ENCODE measurements around the gene ARL8B. TPM values are rescaled to one million over a fixed set of nuclear protein-coding genes. Genes with fewer than 3 reads are reported as not detected.

ARL8B gene
- total RNA-seq, 1 experiment from 2014 or later: 54.0 TPM

DNA sequence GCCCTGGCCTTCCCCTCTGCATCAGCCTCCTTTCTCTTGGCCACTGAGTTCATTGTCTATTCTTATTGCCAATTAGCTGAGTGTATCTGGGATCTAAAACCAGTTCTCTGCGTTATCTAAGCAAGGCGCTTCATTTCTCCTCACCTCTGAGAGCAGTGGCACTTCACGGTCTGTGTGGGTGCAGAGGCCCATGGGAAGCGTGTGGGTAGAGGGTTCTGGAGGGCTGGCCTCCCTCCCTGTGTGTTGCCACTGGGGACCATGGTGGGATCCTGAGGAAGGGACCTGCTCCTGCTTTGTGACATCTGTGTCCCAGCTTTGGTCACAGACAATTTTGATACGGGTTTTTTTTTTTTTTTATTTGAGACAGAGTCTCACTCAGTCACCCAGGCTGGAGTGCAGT is 98.1 kb downstream of the ARL8B start:
- Histone ChIP-seq H3K9me3 (ENCODE audit: low read depth, low read length, poor library complexity, severe bottlenecking) (no peaks in the 10 kb centered on the region), H3K4me3 (ENCODE audit: low read depth, low read length, poor library complexity, severe bottlenecking) (no peak overlapping the region), H3K27me3 (replicated peaks; ENCODE audit: insufficient read depth, low read depth, low read length, poor library complexity) (no peaks in the 10 kb centered on the region), H3K27ac (ENCODE audit: low read depth, low read length, poor library complexity, severe bottlenecking) (no peak overlapping the region), H3K36me3 (ENCODE audit: insufficient read depth, low read length, poor library complexity, severe bottlenecking) (peaks cover 27% of the 10 kb centered on the region), H3K4me1 (ENCODE audit: insufficient read depth, low read length, poor library complexity, severe bottlenecking) (no peaks in the 10 kb centered on the region)
- intact Hi-C loops (cut with micrococcal nuclease; ENCODE audit: unreplicated experiment): no loop called here
- no TSS peak for BruUV-seq (replicated peaks)
- TF ChIP-seq EZH2 (IDR thresholded peaks at IDR 0.05; ENCODE audit: borderline replicate concordance, low read depth, low read length, poor library complexity, severe bottlenecking): no peak
- TF ChIP-seq CTCF (conservative IDR thresholded peaks at IDR 0.05; ENCODE audit: low read depth, low read length): no peak
- POLR2A ChIA-PET (ENCODE audit: low non-redundant PET): no interaction called here
- CTCF ChIA-PET: no interaction called here
- no peak for DNase-seq (ENCODE audit: low spot score)

DNA sequence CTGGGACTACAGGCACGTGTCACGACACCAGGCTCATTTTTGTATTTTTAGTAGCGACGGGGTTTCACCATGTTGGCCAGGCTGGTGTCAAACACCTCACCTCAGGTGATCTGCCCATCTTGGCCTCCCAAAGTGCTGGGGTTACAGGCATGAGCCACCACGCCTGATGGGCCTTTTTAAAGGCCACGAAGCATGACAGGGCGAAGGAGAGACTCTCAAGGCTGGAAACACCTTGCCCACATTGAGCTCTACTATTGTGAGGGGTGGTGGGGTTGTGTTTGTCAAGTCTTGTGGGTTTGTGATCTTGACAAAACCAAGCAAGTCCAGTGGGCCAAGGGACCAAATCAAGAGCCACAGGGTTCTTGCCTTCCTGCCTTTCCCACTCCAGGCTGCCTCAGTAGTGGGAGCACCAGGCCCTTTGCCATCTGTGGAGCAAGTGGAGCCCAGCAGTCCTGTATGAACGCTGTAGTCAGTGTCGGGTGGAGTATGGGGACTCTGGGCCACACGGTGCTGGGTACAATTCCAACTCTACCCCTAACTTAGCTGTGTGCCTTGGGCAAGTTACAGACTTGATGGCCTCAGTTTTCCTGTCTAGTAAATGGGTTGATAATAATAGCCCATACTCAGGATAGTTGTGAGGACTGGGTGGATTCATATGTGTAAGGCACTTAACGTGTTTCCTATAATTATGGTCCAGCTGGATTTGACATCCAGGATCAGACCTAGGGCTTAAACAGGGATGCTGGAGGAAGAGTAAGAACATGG is 98.8 kb downstream of the ARL8B start:
- DNase-seq (ENCODE audit: low spot score): no peak
- intact Hi-C loops (cut with micrococcal nuclease; ENCODE audit: unreplicated experiment): no loop called here
- CTCF ChIA-PET: no interaction called here

DNA sequence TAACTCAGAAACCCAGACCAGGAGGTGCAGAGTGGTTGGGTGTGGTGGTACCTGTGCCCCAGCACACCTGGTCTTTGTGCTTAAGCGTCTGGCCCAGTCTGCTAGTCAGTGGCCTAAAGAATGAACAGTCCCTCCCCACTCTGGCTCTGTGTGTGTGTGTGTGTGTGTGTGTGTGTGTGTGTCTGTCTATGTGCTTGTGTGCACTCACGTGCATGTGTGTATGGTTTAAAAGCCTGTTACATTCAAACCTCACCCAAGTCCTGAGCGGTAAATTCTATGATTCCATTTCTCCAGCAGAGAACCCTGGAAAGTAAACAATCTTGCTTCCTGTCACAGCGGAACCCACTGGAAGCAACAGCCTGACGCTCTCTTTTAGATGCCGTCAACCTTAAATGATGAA is 99.6 kb downstream of the ARL8B start:
- TF ChIP-seq EZH2 (IDR thresholded peaks at IDR 0.05; ENCODE audit: borderline replicate concordance, low read depth, low read length, poor library complexity, severe bottlenecking) (no peak), CTCF (conservative IDR thresholded peaks at IDR 0.05; ENCODE audit: low read depth, low read length) (no peak)
- H3K4me3 ChIP-seq (ENCODE audit: low read depth, low read length, poor library complexity, severe bottlenecking): no peak overlapping the region
- no TSS peak for BruUV-seq (replicated peaks)
- H3K9me3 ChIP-seq (ENCODE audit: low read depth, low read length, poor library complexity, severe bottlenecking): no peaks in the 10 kb centered on the region
- no peak for DNase-seq (ENCODE audit: low spot score)
- no peak overlapping the region for H3K27ac ChIP-seq (ENCODE audit: low read depth, low read length, poor library complexity, severe bottlenecking)
- CTCF ChIA-PET: no interaction called here
- peaks cover 13% of the 10 kb centered on the region for H3K36me3 ChIP-seq (ENCODE audit: insufficient read depth, low read length, poor library complexity, severe bottlenecking)
- no peaks in the 10 kb centered on the region for H3K27me3 ChIP-seq (replicated peaks; ENCODE audit: insufficient read depth, low read depth, low read length, poor library complexity)
- intact Hi-C loops (cut with micrococcal nuclease; ENCODE audit: unreplicated experiment): no loop called here
- POLR2A ChIA-PET (ENCODE audit: low non-redundant PET): no interaction called here
- H3K4me1 ChIP-seq (ENCODE audit: insufficient read depth, low read length, poor library complexity, severe bottlenecking): no peaks in the 10 kb centered on the region

More for the DNA sequence above, 98.8 kb downstream of the ARL8B start:
- H3K27me3 ChIP-seq (replicated peaks; ENCODE audit: insufficient read depth, low read depth, low read length, poor library complexity): no peaks in the 10 kb centered on the region
- TF ChIP-seq EZH2 (IDR thresholded peaks at IDR 0.05; ENCODE audit: borderline replicate concordance, low read depth, low read length, poor library complexity, severe bottlenecking) (no peak), CTCF (conservative IDR thresholded peaks at IDR 0.05; ENCODE audit: low read depth, low read length) (no peak)
- BruUV-seq (replicated peaks): no TSS peak
- H3K36me3 ChIP-seq (ENCODE audit: insufficient read depth, low read length, poor library complexity, severe bottlenecking): peaks cover 21% of the 10 kb centered on the region
- POLR2A ChIA-PET (ENCODE audit: low non-redundant PET): no interaction called here
- no peaks in the 10 kb centered on the region for H3K4me1 ChIP-seq (ENCODE audit: insufficient read depth, low read length, poor library complexity, severe bottlenecking)
- H3K27ac ChIP-seq (ENCODE audit: low read depth, low read length, poor library complexity, severe bottlenecking): no peak overlapping the region
- no peaks in the 10 kb centered on the region for H3K9me3 ChIP-seq (ENCODE audit: low read depth, low read length, poor library complexity, severe bottlenecking)
- H3K4me3 ChIP-seq (ENCODE audit: low read depth, low read length, poor library complexity, severe bottlenecking): no peak overlapping the region
